ENCODE results near the gene NDFIP2.

The NDFIP2 gene

DNA sequence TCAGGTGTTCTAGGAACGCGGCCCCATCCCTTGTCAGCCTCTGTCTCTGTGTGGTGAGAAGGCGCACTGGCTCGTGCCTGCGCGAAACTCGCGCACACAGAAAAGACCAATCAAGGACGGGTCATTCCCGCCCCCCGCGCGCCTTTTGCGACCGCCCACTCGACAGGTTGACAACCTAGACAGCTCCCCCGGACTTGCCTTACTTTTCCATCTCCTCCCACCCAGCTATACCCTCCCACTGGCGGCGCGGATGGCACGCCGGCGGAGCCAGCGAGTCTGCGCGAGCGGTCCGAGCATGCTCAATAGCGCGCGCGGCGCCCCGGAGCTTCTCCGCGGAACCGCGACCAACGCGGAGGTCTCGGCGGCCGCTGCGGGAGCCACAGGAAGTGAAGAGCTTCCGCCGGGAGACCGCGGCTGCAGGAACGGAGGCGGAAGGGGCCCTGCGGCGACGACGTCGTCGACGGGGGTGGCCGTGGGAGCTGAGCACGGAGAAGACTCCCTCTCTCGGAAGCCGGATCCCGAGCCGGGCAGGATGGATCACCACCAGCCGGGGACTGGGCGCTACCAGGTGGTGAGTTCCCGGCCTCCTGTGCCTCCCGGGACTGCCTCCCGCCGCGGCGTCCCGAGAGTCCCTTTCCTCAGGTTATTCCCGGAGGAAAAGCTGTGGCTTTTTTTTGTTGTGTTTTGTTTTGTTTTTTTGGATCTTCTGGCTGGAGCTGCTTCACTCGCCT lies at the start of gene NDFIP2:
TSS of gene NDFIP2 (plus strand) at position 202 of the 731 bp plus-strand sequence. CDS start at position 251, 49 bp downstream.
- DNase-seq = peak; percentile 90 to 98

DNA sequence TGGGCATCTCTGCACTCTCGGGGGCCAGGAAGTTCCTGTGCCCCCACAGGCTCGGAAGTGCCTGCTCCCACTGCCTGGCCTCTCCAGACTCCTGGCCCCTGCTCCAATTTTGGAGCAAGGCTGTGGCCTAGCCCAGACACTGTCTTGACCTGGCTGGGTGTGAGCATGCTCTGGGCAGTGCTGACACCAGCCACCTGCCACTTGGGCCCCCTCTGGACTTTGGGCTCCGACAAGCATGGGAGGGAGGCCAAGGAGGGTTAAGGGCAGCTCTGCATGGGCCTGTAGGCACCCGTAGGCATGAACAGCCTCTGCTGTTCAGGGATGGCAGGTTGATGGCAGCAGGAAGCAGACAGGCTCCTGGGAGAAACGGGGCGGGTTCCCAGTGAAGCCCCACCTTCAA lies 48.9 kb upstream of the NDFIP2 start:
- DNase-seq = no peak

GRCh38 chr13:79432992-79433391 lies 48.0 kb upstream of the NDFIP2 start:
- DNase-seq = no peak

DNA sequence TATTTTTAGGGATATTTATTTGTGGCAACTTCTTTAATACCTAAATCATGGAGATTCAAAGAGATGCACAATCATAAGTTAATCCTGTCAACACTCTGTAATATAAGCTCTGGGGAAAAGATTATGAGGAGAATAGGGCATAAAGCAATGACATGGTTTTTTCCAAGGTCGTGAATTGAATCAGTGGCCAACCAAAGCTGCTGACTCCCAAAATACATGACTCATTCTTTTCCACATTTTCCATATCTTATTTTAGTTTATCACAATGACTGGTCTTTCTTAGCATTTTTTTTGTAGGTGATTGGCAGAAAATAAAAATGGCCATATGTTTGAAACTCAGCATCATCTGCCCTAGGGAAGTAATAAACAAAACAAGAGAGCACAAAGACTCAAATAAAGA lies 46.4 kb upstream of the NDFIP2 start:
- DNase-seq = no peak

DNA sequence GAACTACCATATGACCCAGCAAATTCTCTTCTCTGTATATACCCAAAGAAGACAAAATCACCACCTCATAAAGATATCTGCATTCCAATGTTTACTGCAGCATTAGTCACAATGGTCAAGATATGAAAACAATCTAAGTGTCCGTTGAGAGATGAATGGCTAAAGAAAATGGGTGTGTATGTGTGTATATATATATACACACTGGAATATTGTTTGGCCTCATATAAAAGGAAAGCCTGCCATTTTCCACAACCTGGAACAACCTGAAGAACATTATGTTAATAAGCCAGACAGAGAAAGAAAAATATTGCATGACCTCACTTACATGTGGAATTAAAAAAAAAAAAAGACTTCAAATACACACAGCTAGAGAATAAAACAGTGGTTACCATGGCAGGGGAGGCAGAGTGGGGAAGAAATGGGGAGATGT lies 45.4 kb upstream of the NDFIP2 start:
- no peak for DNase-seq

- DNase-seq = no peak
Measured at GRCh38 chr13:79439275-79439674, 41.7 kb upstream of the NDFIP2 start.

- DNase-seq = no peak
Measured at GRCh38 chr13:79440958-79441528, 39.9 kb upstream of the NDFIP2 start.

GRCh38 chr13:79442221-79442620 lies 38.7 kb upstream of the NDFIP2 start:
- no peak for DNase-seq

DNA sequence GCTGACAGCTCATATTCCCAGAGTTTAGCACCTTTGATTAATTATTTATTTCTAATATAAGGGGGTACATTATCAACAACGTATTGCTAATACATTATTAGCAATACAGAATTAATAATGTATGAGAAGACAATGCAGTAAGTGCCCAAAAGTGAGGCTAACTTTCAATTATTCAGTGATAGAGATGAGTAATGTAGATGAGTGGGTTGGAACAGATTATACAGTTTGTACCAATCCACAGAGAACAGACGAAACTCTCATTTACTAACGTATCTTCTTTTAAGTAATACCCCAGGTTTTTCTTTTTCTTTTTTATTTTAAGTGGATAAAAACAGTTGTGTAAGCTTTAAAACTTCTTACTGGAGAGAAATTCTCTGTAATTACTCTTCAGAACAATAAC lies 38.2 kb upstream of the NDFIP2 start:
- no peak for DNase-seq

DNA sequence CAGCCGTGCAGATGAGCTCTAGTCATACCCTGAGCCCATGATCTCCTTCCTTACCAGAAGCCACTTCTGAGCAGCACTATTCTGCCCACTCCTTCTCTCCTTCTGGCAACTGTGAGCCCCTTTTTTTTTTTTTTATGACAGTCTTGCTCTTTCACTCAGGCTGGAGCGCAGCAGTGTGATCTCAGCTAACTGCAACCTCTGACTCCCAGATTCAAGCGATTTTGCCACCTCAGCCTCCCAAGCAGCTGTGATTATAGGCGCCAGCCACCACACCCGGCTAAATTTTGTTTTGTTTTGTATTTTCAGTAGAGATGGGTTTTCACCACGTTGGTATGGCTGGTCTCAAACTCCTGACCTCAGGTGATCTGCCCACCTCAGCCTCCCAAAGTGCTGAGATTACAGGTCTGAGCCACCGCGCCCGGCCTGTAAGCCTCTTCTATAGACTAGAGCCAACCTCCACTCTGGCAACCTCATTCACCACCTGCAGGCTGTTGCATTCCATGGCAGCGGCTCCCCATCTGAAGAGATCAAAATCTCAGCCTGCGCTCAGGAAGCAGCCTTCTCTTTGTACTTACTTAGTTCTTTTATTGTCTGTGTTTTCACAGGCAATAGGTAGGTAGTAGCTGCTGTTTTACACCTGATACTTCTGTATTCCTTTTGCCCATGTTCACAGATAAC lies 34.8 kb upstream of the NDFIP2 start:
- DNase-seq = peak; percentile 4 to 8

DNA sequence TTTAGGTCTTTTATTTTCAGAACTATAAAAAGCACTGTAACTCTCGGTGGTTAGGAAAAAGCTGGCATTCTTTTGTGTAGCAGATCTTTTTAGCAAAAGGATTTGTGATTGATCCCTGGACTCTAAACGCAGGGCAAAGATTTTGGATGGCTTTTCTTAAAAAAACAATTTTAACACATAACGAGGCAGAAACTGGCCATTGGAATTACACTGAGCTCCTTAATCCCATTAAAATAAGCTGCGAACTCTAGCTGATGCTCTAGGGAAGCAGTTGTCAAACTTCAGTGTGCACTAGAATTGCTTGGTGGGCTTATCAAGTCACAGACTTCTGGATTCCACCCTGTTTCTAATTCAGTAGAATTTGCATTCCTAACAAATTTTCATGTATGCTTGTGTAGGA lies 33.8 kb upstream of the NDFIP2 start:
- no peak for DNase-seq

DNA sequence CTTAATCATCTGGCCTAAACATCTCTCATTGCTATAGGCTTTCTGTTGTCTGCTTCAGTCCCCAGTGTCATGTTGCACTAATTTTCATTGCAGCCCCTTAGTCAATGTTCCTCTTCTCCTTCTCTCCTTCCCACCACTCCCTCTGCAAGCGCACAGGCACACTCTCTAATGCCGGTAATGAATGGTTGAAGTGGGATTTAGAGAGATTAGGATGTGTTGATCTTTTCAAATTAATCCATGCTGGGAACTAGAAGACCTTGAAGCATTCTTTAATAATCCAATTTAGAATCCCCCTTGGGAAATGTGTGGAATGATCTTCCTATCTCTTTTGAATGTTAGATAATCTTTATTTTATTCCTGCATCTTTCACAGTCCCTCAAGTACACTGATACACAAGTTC lies 33.2 kb upstream of the NDFIP2 start:
- DNase-seq = no peak

DNA sequence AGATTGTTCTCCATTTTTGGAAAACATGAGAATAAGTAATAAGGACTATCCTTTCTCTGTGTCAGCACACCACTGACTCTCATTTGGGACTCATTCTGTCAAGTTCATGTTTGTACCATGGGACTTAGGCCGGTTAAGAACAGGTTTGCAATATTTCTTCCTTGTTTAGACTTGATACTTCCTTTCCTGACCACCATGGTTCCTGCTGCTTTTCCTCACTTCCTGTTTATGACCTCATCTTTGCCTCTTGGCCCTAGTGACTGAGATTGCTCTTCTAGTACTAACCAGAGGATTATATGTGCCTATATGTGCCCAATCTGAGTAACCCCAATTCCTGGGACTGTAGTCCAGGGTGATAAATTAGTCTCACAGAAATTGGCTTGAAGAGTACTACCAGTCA lies 32.5 kb upstream of the NDFIP2 start:
- no peak for DNase-seq

DNA sequence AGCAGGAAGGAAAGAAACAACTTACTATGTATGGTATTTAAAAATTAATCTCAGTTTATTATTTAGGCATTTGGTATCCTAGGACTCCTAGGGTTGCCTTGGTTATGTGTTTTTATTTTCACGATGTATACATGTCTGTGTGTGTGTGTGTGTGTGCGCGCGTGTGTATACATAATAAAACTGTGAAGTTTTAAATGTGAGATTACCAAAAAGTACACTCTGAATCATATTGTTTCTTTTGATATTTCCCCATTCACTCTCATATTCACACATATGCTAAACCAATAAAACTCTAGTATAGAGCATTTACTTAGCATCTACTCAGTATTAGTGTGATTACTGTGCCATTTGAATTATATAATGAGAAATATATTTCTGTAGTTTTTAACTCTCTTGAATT lies 30.8 kb upstream of the NDFIP2 start:
- peak; percentile 2 to 16 for DNase-seq

DNA sequence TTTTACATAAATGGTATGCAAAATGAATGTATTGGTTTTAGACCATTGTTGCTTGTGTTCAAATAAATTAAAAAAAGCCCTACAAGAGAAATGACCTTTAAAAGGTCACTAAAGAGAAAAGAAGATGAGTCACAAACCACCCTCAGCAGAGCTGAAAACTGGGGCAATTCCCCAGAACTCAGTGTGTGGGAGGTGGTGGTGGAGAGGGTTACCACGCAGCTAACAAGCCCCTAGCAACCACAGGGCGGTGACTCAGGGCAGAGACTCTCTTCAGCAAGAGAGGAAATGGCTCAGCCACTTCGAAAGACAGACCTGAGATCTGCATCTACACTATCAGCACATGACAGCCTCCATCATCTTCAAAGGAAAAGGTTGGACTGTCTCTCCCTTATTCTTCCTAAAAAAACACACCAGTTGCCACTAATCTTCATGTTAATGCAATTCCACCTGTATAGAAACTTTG lies 29.4 kb upstream of the NDFIP2 start:
- DNase-seq = peak; percentile 82 to 98

- no peak for DNase-seq
Measured at GRCh38 chr13:79452239-79452913, 28.6 kb upstream of the NDFIP2 start.

DNA sequence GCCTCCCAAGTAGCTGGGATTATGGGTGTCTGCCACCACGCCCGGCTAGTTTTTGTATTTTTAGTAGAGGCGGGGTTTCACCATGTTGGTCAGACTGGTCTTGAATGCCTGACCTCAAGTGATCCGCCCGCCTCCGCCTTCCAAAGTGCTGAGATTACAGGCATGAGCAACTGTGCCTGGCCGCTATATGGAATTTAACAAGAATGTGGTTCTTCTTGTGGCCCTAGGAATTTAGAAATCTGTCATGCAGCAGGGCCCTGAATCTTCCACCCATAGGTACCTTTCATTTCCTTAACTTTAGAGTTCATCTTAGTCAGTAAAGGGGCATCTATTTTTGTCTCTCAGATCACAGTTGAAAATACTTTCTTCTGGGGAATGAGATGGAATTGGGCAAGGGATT lies 25.6 kb upstream of the NDFIP2 start:
- DNase-seq = no peak

- DNase-seq = no peak
Measured at GRCh38 chr13:79456051-79456450, 24.9 kb upstream of the NDFIP2 start.

- DNase-seq = no peak
Measured at GRCh38 chr13:79456656-79457365, 24.1 kb upstream of the NDFIP2 start.

DNA sequence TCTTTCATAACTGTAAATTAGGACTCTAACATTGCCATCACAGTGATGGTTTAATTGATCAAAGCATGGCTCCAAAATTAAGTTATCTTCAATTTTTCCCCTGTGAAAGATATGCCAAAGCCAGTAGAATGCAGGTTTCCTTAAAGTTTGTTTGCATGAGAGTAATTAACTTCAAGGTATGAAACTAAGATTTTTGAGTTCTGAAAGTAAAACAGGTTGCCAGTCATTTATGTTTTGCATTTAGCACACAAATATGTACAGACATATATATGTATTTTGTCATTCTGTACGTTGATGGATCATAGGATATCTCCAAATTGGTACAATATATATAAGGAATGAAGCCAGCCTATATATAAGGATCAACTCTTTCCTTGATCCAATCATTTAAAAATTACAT lies 23.6 kb upstream of the NDFIP2 start:
- no peak for DNase-seq

- DNase-seq = peak in 1 of 2 experiments; percentile 17
Measured at GRCh38 chr13:79457948-79458347, 23.0 kb upstream of the NDFIP2 start.

- no peak for DNase-seq
Measured at GRCh38 chr13:79458436-79458835, 22.5 kb upstream of the NDFIP2 start.

DNA sequence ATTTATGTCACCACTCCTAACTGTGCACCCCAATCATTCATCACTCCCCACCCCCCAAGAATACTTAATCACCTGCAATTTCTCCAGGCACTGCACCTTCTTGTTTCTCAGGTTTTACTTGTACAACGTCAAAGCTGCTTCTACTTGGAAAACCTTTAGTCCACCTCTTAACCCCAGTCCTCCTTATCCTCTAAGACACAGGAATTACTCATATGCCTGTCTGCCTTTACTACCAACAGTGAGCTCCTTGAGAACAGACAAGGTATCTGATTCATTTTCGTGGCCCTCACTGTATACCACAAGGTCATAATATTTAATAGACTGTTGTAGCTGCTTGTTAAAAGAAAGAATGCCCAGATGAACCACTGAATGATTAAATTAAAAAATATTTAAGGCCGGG lies 21.0 kb upstream of the NDFIP2 start:
- no peak for DNase-seq

All from stimulated activated CD4-positive, alpha-beta T cell treated with anti-CD3 and anti-CD28 coated beads, Interleukin-4, amount 100 ng/mL, for 4 hours (primary cell).